ENCODE measurements around the gene ANXA11.
A peak's percentile ranks its signal among the peaks of the same experiment; 100 is the strongest.

The ANXA11 gene

DNA sequence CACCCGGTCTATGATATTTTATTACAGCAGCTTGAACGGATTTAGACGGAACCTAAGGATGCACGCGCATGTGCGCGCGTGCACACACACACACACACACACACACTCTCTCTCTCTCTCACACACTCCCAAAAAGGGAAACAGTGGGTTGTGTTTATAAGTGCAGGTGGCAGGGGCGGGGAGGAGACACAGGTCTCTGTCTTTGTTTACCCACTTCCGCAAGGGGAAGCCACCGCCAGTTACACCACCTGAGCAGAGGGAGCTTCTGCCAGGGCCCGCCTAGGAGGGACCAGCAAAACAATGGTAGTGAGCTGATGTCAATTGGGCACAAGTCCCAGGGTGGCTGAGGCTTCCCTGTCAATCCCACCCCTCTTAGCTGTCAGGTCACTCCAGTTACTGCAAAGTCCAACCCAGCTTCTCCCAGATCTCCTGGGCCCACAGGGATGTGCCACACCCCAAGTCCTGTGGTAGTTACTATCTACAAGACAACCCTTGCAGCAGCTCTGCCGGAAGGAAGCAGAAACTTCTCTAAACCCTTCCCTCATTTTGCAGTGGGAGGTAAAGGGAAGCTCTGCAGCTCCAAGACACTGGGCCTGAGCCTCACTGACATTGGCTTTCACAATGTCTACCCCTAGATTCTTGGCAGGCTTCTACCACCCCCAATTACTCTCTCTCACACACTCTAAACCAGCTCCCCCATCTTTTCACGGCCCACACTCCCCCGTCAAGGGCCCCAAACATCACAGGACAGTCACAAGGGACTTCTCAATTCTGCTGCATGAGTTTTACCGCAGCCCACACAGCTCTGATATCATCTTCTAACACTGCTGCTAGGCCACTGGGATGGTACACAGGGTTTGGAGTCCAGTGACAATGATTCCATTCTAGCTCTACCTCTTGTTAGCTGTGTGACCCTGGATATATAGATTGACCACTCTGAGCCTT, 17.6 kb downstream of the ANXA11 start:
- peaks cover 85% of the 10 kb centered on the region for H3K4me1 ChIP-seq
- peaks cover 4% of the 10 kb centered on the region; the same call in 1 of the 2 replicates for H3K9me3 ChIP-seq
- H3K4me2 ChIP-seq = peak overlapping the region; percentile 88
- H3K27me3 ChIP-seq = no peaks in the 10 kb centered on the region
- H4K20me1 ChIP-seq = peaks cover 62% of the 10 kb centered on the region
- peak overlapping the region; percentile 64 for H3K27ac ChIP-seq
- peak overlapping the region; percentile 7 for H3K9ac ChIP-seq
- H3K4me3 ChIP-seq = peak overlapping the region; percentile 44
- no peak for TF ChIP-seq Cebpa-rat (IDR thresholded peaks at IDR 0.05)
- peaks cover 21% of the 10 kb centered on the region for H3K36me3 ChIP-seq

DNA sequence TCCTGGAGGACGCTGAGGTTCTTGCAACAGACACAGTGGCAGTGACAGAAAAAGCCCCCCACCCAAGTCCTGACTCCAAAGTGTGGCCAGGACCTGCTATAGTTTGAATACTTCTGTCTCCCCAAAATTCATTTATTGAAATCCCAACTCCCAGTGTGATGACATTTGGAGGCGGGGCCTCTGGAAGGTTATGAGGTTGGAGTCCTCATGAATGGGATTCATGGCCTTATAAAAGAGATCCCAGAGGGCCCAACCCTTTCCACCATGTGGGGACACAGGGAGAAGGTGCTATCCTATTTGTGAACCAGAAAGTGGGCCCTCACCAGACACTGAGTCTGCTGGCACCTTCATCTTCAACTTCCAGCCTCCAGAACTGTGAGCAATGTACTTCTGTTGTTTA, 18.3 kb downstream of the ANXA11 start:
- Histone ChIP-seq H3K9me3 (no peaks in the 10 kb centered on the region), H3K27ac (peak overlapping the region; percentile 64), H3K4me1 (peaks cover 80% of the 10 kb centered on the region), H3K4me2 (peak overlapping the region; percentile 88), H3K36me3 (peaks cover 24% of the 10 kb centered on the region), H4K20me1 (peaks cover 66% of the 10 kb centered on the region), H3K9ac (peak overlapping the region; percentile 7; the same call in 1 of the 2 replicates), H3K4me3 (peak overlapping the region; percentile 44), H3K27me3 (no peaks in the 10 kb centered on the region)
- no peak for TF ChIP-seq Cebpa-rat (IDR thresholded peaks at IDR 0.05)

DNA sequence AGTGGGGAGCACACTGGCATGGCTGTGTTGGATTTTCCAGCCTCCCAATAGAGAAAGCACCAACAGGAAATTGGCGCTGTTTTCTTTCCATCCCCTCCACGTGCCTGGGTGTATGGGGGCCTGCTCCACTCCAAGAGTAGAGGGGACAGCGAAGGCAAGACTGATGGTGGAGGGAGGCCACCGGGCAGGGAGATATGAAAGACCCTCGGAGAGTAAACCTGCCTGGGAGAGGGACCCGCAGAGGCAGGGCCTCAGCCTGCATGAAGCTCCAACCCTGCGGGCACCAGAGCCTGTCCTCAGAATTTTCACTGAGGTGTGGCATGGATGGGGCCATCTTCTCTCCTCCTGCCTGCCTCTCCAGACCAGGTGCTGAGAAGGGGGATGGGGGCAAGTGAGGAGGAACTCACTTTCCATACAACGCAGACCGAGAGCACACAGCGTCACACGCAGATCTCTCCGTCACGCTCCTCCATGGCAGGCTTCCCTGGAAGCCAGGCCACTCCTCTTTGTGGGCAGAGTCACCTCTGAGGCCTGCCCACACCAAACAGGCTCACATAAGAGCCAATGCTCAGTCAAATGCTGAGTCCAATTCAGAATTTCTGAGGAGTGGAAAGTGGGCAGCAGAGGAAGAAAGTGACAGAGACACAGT, 18.8 kb downstream of the ANXA11 start:
- Histone ChIP-seq H3K9ac (0 out of 2 replicates have a peak overlapping the region, but pooled peaks have one; percentile 7), H3K27ac (peak overlapping the region; percentile 64), H4K20me1 (peaks cover 65% of the 10 kb centered on the region), H3K36me3 (peaks cover 24% of the 10 kb centered on the region), H3K4me1 (peaks cover 74% of the 10 kb centered on the region), H3K9me3 (no peaks in the 10 kb centered on the region), H3K4me2 (peak overlapping the region; percentile 88), H3K4me3 (no peak overlapping the region), H3K27me3 (no peaks in the 10 kb centered on the region)
- TF ChIP-seq Cebpa-rat (IDR thresholded peaks at IDR 0.05) = no peak

DNA sequence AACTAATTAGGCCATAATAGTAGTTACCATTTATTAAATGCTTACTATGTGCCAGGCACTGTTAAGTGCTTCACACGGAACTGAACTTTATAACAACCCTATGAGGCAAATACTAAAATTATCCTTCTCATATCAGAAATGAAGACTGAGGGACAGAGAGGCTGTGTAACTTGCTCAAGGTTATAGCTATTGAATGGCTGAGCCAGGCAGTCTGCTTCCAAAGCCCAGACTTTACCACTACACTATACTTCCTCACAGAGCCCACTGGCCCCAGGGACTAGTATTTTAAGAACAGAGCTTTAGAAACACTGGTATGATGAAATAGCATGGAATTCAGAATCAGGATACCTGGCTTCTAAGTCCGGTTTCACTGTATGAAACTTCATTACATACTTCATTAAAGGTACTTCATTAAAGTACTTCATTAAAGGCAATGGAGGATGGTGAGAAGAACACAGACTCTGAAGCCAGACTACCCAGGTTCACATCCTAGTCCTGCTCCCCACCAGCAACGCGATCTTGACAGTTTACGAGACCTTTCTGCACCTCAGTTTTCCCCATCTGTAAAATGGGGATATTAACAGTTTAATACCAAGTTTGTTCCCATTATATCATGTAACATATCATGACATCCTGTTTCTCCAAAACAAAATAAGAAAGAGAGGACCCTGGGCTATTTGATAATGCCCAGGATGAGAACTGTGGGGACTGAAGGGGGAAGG, 19.6 kb downstream of the ANXA11 start:
- no peaks in the 10 kb centered on the region for H3K9me3 ChIP-seq
- H3K36me3 ChIP-seq = peaks cover 29% of the 10 kb centered on the region
- no peaks in the 10 kb centered on the region for H3K27me3 ChIP-seq
- peaks cover 67% of the 10 kb centered on the region for H3K4me1 ChIP-seq
- no peak overlapping the region for H3K9ac ChIP-seq
- peak overlapping the region; percentile 64; the same call in 1 of the 2 replicates for H3K27ac ChIP-seq
- no peak for TF ChIP-seq Cebpa-rat (IDR thresholded peaks at IDR 0.05)
- H3K4me3 ChIP-seq = no peak overlapping the region
- H4K20me1 ChIP-seq = peaks cover 70% of the 10 kb centered on the region
- peak overlapping the region; percentile 88 for H3K4me2 ChIP-seq

- H3K9me3 ChIP-seq = no peaks in the 10 kb centered on the region
- H3K4me2 ChIP-seq = no peak overlapping the region
- peaks cover 43% of the 10 kb centered on the region for H3K36me3 ChIP-seq
- no peak for TF ChIP-seq Cebpa-rat (IDR thresholded peaks at IDR 0.05)
- H3K27me3 ChIP-seq = no peaks in the 10 kb centered on the region
- H3K4me3 ChIP-seq = no peak overlapping the region
- H3K9ac ChIP-seq = no peak overlapping the region
- peaks cover 55% of the 10 kb centered on the region for H3K4me1 ChIP-seq
- no peak overlapping the region for H3K27ac ChIP-seq
- peaks cover 84% of the 10 kb centered on the region for H4K20me1 ChIP-seq
These were observed 21.0 kb downstream of the ANXA11 start for GRCh38 chr10:80184291-80184690.

GRCh38 chr10:80183436-80183835, 21.9 kb downstream of the ANXA11 start:
- peak overlapping the region; percentile 13; the same call in 1 of the 2 replicates for H3K4me2 ChIP-seq
- H3K4me3 ChIP-seq = no peak overlapping the region
- no peaks in the 10 kb centered on the region for H3K27me3 ChIP-seq
- peaks cover 93% of the 10 kb centered on the region for H4K20me1 ChIP-seq
- H3K36me3 ChIP-seq = peaks cover 45% of the 10 kb centered on the region
- H3K4me1 ChIP-seq = peaks cover 55% of the 10 kb centered on the region
- H3K27ac ChIP-seq = no peak overlapping the region
- no peaks in the 10 kb centered on the region for H3K9me3 ChIP-seq
- TF ChIP-seq Cebpa-rat (IDR thresholded peaks at IDR 0.05) = no peak
- H3K9ac ChIP-seq = no peak overlapping the region

DNA sequence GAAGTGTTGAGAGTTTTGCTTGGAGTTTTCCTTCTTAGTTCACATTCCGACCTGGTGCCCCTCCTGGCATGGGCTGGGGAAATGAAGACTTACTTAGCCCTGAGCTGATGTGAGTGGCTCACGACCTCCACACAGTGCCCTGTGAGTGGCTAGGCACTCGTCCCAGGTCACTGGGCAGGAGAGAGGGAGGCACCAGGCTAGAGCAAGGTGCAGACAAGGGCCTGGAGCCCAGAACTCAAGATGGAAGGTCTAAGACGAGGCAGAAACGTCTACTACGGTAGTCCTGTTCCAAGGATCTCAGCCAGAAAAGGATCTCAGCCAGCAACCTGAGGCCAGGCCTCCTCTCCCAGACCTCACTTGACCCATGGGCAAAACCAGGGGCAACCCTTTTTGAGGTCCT, 22.4 kb downstream of the ANXA11 start:
- Histone ChIP-seq H3K4me2 (peak overlapping the region; percentile 13; the same call in 1 of the 2 replicates), H3K9me3 (no peaks in the 10 kb centered on the region), H3K4me3 (no peak overlapping the region), H4K20me1 (peaks cover 97% of the 10 kb centered on the region), H3K27ac (no peak overlapping the region), H3K4me1 (peaks cover 55% of the 10 kb centered on the region), H3K27me3 (no peaks in the 10 kb centered on the region), H3K36me3 (peaks cover 50% of the 10 kb centered on the region), H3K9ac (no peak overlapping the region)
- no peak for TF ChIP-seq Cebpa-rat (IDR thresholded peaks at IDR 0.05)

- Histone ChIP-seq H3K27ac (no peak overlapping the region; the same call in 1 of the 2 replicates), H3K9me3 (no peaks in the 10 kb centered on the region), H3K4me3 (no peak overlapping the region), H3K27me3 (no peaks in the 10 kb centered on the region), H3K4me2 (peak overlapping the region; percentile 45), H3K9ac (no peak overlapping the region), H3K36me3 (peaks cover 53% of the 10 kb centered on the region), H3K4me1 (peaks cover 33% of the 10 kb centered on the region), H4K20me1 (peaks cover 99% of the 10 kb centered on the region)
- no peak for TF ChIP-seq Cebpa-rat (IDR thresholded peaks at IDR 0.05)
These were observed 27.3 kb downstream of the ANXA11 start for GRCh38 chr10:80177781-80178636.

GRCh38 chr10:80176526-80176925, 28.8 kb downstream of the ANXA11 start:
- H3K4me3 ChIP-seq = no peak overlapping the region
- H3K27ac ChIP-seq = no peak overlapping the region
- TF ChIP-seq Cebpa-rat (IDR thresholded peaks at IDR 0.05) = no peak
- H3K9me3 ChIP-seq = no peaks in the 10 kb centered on the region
- H3K27me3 ChIP-seq = no peaks in the 10 kb centered on the region
- H3K9ac ChIP-seq = no peak overlapping the region
- H4K20me1 ChIP-seq = peaks cover 100% of the 10 kb centered on the region
- H3K4me2 ChIP-seq = no peak overlapping the region
- H3K36me3 ChIP-seq = peaks cover 62% of the 10 kb centered on the region
- peaks cover 38% of the 10 kb centered on the region for H3K4me1 ChIP-seq

All from BLaER1 (cell line).